Activated gamma-delta T cell treated with Interleukin-2 at 50 U/mL for 16 hours (primary cell): ENCODE results near the gene MYO19.

ENCODE experiments used
- DNase-seq: peaks from one replicate; pipeline ENCODE4 v3.0.0-alpha.2; 2020

The MYO19 gene

GRCh38 chr17:36534840-36535668 is at the start of gene MYO19, which contains the start of gene PIGW:
Gene MYO19 (minus strand): TSS chr17:36534868. CDS start chr17:36532538, 2,330 bp downstream.
Gene PIGW (plus strand): TSS chr17:36534987. CDS start chr17:36537102, 2,115 bp downstream.
- peak; percentile 82 for DNase-seq

DNA sequence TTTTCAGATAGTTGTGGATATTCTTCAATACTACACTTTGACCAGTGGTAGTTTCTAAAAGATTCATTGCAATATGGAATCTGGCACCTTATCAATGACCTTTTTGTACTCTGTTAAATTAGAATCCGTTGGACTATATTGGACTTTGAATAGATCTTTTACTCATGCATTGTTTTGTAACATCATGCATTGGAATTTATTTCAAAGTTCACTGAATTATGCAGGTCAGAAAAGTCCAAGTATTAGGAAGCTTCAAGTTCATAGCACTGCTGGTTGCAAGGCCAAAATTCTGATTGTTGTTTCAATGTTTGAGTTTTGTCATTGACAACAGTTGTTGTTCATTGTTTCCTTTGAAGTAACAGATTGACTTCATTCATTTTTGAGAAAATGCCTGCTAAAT is 49.1 kb upstream of the MYO19 start:
- DNase-seq = no peak

DNA sequence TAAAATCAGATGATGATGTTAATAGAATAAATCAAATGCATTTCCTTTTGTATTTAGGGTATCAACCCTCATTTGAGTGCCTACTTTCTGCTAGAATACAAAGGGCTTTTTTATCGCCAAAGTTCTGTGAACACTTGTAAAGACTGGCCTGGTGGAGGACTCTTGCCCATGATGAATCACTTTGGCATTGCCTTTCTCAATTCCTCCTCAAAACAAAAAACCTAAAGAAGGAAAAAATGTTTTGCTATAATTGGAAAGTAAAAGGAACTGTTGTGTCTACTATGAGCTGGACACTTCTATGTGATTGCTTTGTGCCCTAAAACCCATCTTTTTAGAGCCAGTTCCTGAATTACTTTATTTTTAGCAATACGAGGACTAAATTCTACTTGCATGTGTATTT is 44.0 kb upstream of the MYO19 start:
- DNase-seq = no peak

DNA sequence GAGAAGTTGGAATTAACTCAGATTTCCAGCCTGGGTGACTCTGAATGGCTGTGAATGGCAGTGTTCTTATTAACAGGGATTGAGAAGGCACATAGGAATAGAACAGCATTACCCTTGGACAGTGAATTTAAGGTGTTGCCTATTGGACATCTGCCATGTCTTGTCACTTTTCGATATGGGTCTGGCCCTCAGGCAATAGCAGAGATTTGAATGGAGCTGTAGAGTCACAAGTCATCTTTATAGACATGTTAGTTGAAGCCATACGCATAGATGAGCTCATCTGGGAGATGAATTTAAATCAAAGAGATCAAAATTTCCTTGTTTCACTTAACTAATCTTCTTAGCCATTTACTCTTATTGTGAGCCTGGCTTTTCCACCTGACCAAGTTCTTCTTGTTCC is 42.1 kb upstream of the MYO19 start:
- DNase-seq = no peak

DNA sequence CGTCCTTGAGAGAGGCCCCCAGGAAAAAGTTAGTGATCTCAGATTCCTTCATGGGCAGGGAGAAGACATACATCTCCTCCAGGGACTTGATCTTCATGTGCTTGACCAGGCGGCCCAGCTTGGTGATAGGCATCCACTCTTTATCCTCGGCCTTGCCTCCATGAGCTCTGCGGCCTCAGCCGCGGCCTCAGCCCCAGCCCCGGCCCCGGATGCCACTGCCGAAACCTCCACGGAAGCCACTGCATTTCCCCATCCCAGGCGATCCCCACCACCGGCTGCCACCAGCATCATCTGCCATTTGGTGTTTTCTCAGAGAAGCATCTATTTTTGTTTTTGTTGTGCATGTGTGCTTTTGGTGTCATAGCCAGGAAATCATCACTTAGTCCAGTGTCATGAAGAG is 40.4 kb upstream of the MYO19 start:
- DNase-seq = no peak

GRCh38 chr17:36566081-36566480 is 31.4 kb upstream of the MYO19 start:
- no peak for DNase-seq

- DNase-seq = no peak
These were observed 18.8 kb upstream of the MYO19 start for GRCh38 chr17:36553459-36553858.

- no peak for DNase-seq
These were observed 16.1 kb upstream of the MYO19 start for GRCh38 chr17:36550491-36551417.

GRCh38 chr17:36547776-36548175 is 13.1 kb upstream of the MYO19 start:
- DNase-seq = no peak

- no peak for DNase-seq
These were observed 11.9 kb upstream of the MYO19 start for GRCh38 chr17:36546418-36547093.

- DNase-seq = peak; percentile 94
These were observed 11.1 kb upstream of the MYO19 start for GRCh38 chr17:36545465-36546417.

DNA sequence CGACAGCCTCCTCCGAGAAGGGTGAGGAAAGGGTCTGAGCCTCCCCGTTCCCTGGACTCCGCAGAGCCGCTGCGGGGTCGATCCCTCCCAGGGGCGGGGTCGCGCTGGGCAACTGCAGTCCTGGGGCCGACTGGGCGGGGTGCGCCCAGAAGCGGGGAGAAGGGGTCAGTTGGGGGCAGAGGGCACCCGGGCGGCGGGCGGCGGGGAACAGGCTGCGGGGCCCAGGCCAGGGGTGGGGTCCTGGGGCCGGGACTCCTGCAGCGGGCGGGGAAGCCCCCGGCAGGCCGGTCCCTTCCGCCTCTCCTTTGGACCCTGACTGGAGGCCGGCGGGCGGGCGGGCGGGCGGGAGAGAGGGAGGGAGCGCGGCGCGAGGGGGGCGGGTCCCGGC is 10.4 kb upstream of the MYO19 start:
- no peak for DNase-seq

DNA sequence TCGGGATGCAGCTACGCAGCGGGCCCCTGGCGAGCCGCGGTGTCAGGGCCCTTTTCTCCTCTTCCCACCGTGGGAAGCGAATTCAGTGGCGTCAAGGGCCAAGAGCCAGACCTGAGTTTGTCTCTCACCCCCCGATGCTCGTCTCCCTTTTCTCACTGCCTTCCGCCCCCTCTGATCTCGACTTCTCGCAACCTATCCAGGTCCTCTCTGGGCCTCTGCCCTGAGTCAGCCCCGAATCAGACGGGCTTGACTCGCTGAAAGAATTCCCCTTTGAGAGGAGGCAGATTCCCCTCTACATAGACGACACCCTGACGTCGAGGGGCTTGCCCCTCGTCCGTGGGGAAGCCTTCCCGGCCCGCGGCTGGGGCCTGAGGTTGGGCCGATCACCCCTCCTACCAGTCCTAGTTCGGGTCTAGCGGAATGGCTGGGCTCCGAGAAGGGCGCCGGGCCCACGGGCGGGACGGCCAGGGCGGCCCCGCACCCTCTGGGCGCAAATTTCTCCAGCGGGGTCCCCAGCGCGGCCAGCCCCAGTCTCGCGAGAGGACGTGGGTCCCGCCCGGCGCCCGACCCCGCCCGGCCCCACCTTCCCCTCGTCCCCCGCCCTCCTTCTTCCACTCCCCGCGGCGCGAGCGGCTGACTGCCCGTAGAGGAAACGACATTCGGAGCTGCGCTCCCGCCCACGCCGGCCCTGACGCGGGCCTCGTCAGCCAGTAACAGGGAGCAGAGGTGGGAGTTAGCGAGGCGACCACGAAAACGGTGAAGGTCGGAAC is 9.8 kb upstream of the MYO19 start, which contains the start of gene GGNBP2:
GGNBP2 (plus strand) TSS at position 613 of the 770 bp plus-strand sequence. CDS start 806 bp downstream, outside the sequence.
- peak; percentile 91 for DNase-seq

DNA sequence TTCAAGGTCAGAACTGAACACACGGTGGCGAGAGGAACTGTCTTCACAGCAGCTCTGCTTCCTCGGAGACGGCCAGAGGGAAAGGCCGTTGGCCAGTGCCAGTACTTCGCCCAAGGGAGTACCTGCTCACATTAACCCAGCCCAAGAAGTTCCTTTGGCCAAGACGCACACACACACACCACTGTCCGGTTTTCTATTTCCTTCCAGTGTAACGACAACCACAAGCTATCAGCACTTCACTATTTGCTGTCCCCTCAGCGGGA is 9.3 kb upstream of the MYO19 start:
- DNase-seq = no peak

- no peak for DNase-seq
These were observed 8.1 kb upstream of the MYO19 start for GRCh38 chr17:36542755-36543154.

DNA sequence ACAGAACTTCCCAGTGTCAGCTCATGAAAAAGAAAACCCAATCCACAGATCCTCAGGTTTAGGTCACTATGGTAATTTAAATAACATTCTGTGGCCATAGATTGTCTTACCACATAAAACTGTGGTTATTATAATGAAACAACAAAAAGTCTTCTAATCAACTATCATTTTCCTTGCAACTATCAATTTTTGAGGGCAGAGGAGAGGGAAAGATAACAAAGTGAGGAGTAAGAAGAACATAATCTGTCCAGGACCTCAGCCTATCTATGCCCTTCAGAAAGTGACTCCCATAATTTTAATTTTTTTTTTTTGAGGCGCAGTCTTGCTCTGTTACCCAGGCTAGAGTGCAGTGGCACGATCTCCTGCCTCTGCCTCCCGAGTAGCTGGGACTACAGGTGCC is 6.0 kb upstream of the MYO19 start:
- DNase-seq = no peak

- DNase-seq = no peak
These were observed 1.0 kb upstream of the MYO19 start for GRCh38 chr17:36535669-36536081.

GRCh38 chr17:36533935-36534839 is 481 bp downstream of the MYO19 start:
- DNase-seq = peak; percentile 33

DNA sequence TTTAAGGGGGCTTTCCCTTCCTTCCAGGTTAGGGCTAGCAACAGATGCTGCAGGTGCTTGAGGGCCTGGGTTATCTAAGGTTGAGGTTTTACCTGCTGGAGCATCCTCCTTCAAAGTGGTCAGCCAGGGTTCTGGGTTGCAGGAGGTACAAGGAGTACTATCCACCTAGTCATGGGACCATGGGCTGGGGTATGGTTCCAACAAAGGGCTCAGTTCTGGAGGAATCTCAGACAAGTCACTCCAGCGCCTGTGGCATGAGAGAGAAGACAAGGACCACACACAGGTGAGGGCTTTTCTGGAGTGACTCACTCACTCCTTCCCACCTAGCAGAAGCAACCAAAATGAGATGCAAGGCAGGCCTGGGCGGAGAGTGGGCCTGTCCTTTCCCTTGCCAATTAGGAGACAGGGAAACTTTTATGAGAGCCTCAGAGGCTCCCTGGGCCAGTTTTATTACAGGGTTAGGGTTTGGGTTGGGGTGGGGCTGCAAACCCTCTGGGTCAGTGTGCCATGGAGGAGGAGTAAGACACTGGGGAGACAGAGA is 2.2 kb downstream of the MYO19 start:
- no peak for DNase-seq

DNA sequence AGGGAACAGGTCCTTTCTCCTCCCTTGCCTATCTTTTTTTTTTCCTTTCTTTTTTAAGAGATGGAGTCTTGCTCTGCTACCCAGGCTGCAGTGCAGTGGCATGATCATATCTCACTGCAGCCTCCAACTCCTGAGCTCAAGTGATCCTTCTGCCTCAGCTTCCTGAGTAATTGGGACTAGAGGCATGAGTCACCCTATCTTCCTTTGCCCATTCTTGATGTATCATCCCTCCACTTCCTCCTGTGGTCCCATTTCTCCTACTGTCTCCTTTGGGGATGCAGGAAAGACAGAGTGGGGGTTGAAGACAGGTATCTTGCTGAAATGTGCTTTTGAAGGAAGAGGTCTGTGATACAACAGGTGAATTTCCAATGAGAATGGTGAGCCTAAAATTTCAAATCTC is 5.5 kb downstream of the MYO19 start:
- DNase-seq = no peak
